Activated B cell treated with CpG ODN at 0.5 μM for 24 hours (primary cell): ENCODE data around the gene SLC6A4. TPM values are rescaled to one million over a fixed set of nuclear protein-coding genes. Genes with fewer than 3 reads are reported as not detected.

Source experiments
- ATAC-seq: fragments of 200-7000 bp; cut with Tn5 transposase; one replicate; pipeline ENCODE4 v1.10.0; 2021; ENCODE audit warnings: low read depth, mild to moderate bottlenecking, moderate library complexity
- CTCF ChIA-PET: fragments of 350-600 bp; sonication (Branson Sonifier 250); formaldehyde crosslinking; loops from one replicate; lab custom pipeline; 2021; ENCODE audit warnings: antibody characterized with exemption; lab: Charles Lee
- POLR2A ChIA-PET: fragments of 350-600 bp; sonication (Branson Sonifier 250); formaldehyde crosslinking; loops from one replicate; lab custom pipeline; 2021; ENCODE audit warnings: antibody characterized with exemption; lab: Charles Lee
- DNase-seq: peaks from one replicate; pipeline ENCODE4 v3.0.0; 2022
- H3K27ac Mint-ChIP-seq: one replicate; pipeline ENCODE4 v1.8.0; 2020; ENCODE audit warnings: mixed read lengths
- H3K27me3 Mint-ChIP-seq: one replicate; pipeline ENCODE4 v1.8.0; 2021; ENCODE audit warnings: mixed read lengths
- H3K36me3 Mint-ChIP-seq: one replicate; pipeline ENCODE4 v1.8.0; 2021; ENCODE audit warnings: low read depth, mixed read lengths
- H3K4me1 Mint-ChIP-seq: one replicate; pipeline ENCODE4 v1.8.0; 2021; ENCODE audit warnings: mixed read lengths
- H3K4me3 Mint-ChIP-seq: one replicate; pipeline ENCODE4 v1.8.0; 2020; ENCODE audit warnings: mild to moderate bottlenecking, mixed read lengths
- H3K9me3 Mint-ChIP-seq: one replicate; pipeline ENCODE4 v1.8.0; 2020; ENCODE audit warnings: mixed read lengths
- CTCF ChIP-seq: fragments of 200-600 bp; IDR thresholded peaks from one replicate; pipeline ENCODE4 v1.8.0; 2022; ENCODE audit warnings: antibody characterized with exemption, mild to moderate bottlenecking
- intact Hi-C: fragments of 100-400 bp; cut with micrococcal nuclease; formaldehyde crosslinking; loops from one replicate; pipeline ENCODE4 v1.15.1; 2024
- total RNA-seq: library from RNA; stranded (reverse); gene quantifications from 2 replicates; pipeline ENCODE4 v1.2.3, GENCODE V29; 2022

SLC6A4 gene
- total RNA-seq, 1 donor from 2014 or later: not detected

- ChIA-PET CTCF (interaction anchor here (0.7 kb wide), 1 partner anchor 1015 kb away, joined by 3 read pairs; no protein-coding TSS in a partner anchor), POLR2A (interaction anchor here (0.6 kb wide), 1 partner anchor 45 kb away, joined by 3 read pairs; no protein-coding TSS in a partner anchor)
- peaks cover 49% of the 10 kb centered on the region for H3K36me3 Mint-ChIP-seq
Measured at GRCh38 chr17:30254150-30254549, 18.7 kb upstream of the SLC6A4 start.

GRCh38 chr17:30253312-30253711, 17.8 kb upstream of the SLC6A4 start:
- Mint-ChIP-seq H3K36me3 (peaks cover 51% of the 10 kb centered on the region), H3K4me3 (no peak overlapping the region), H3K27me3 (no peaks in the 10 kb centered on the region), H3K9me3 (no peaks in the 10 kb centered on the region), H3K27ac (no peak overlapping the region), H3K4me1 (no peaks in the 10 kb centered on the region)
- CTCF ChIA-PET: no interaction called here
- no peak for DNase-seq
- no peak for ATAC-seq
- intact Hi-C loops: no loop called here
- POLR2A ChIA-PET: interaction anchor here (0.6 kb wide), 1 partner anchor 282 kb away, joined by 3 read pairs; no protein-coding TSS in a partner anchor
- no peak for TF ChIP-seq CTCF

More at GRCh38 chr17:30254150-30254549, 18.7 kb upstream of the SLC6A4 start:
- no peak for TF ChIP-seq CTCF
- Mint-ChIP-seq H3K27ac (no peak overlapping the region), H3K4me3 (no peak overlapping the region), H3K9me3 (no peaks in the 10 kb centered on the region), H3K27me3 (no peaks in the 10 kb centered on the region), H3K4me1 (no peaks in the 10 kb centered on the region)
- intact Hi-C loops: no loop called here
- no peak for DNase-seq
- no peak for ATAC-seq

- intact Hi-C loops: no loop called here
- no peak for TF ChIP-seq CTCF
- ATAC-seq (no peak), DNase-seq (no peak)
- Mint-ChIP-seq H3K27ac (no peak overlapping the region), H3K36me3 (peaks cover 61% of the 10 kb centered on the region), H3K9me3 (no peaks in the 10 kb centered on the region), H3K27me3 (no peaks in the 10 kb centered on the region), H3K4me3 (no peak overlapping the region), H3K4me1 (no peaks in the 10 kb centered on the region)
- POLR2A ChIA-PET: no interaction called here
- CTCF ChIA-PET: no interaction called here
Measured at GRCh38 chr17:30251931-30252330, 16.4 kb upstream of the SLC6A4 start.

- intact Hi-C loops: no loop called here
- H3K4me3 Mint-ChIP-seq: no peak overlapping the region
- no peaks in the 10 kb centered on the region for H3K4me1 Mint-ChIP-seq
- no peaks in the 10 kb centered on the region for H3K27me3 Mint-ChIP-seq
- no peak for TF ChIP-seq CTCF
- POLR2A ChIA-PET: no interaction called here
- no peaks in the 10 kb centered on the region for H3K9me3 Mint-ChIP-seq
- CTCF ChIA-PET: no interaction called here
- DNase-seq (no peak), ATAC-seq (no peak)
- peaks cover 52% of the 10 kb centered on the region for H3K36me3 Mint-ChIP-seq
- H3K27ac Mint-ChIP-seq: no peak overlapping the region
Measured at GRCh38 chr17:30249460-30249859, 14.0 kb upstream of the SLC6A4 start.

GRCh38 chr17:30248786-30249185, 13.3 kb upstream of the SLC6A4 start:
- Mint-ChIP-seq H3K9me3 (no peaks in the 10 kb centered on the region), H3K4me1 (no peaks in the 10 kb centered on the region), H3K36me3 (peaks cover 52% of the 10 kb centered on the region), H3K4me3 (no peak overlapping the region), H3K27me3 (no peaks in the 10 kb centered on the region), H3K27ac (no peak overlapping the region)
- no peak for DNase-seq
- ATAC-seq: no peak
- intact Hi-C loops: no loop called here
- TF ChIP-seq CTCF: no peak
- POLR2A ChIA-PET: no interaction called here
- CTCF ChIA-PET: no interaction called here
